Spleen (tissue), 11 donors: ENCODE data around the gene THSD4. TPM values are rescaled to one million over a fixed set of nuclear protein-coding genes. Genes with fewer than 3 reads are reported as not detected.

ENCODE experiments used
- DNase-seq: peaks from one replicate; pipeline ENCODE4 v3.0.0-alpha.2; 2020
- H3K27ac ChIP-seq, 8 donors: fragments of 200-600 bp; sonication (generic) in 7 of 8; 1 replicate in 4 of 8; 2 replicates in 4 of 8; pipeline versions ENCODE4 v1.5.0 to v1.8.0; 2016 to 2021; ENCODE audit warnings: inconsistent platforms in 4 of 8, mild to moderate bottlenecking in 4 of 8, moderate library complexity in 1 of 8
- H3K27me3 ChIP-seq, 7 donors: fragments of 200-600 bp; sonication (generic) in 6 of 7; replicated peaks in 1 of 7; 1 replicate in 4 of 7; 2 replicates in 3 of 7; pipeline versions ENCODE4 v1.5.0 to v1.8.0; 2016 to 2021; ENCODE audit warnings: inconsistent platforms in 3 of 7, mild to moderate bottlenecking in 1 of 7
- H3K36me3 ChIP-seq, 6 donors: fragments of 200-600 bp; sonication (generic) in 5 of 6; 1 replicate in 4 of 6; 2 replicates in 2 of 6; pipeline versions ENCODE4 v1.5.0 to v1.8.0; 2016 to 2021; ENCODE audit warnings: inconsistent platforms in 2 of 6
- H3K4me1 ChIP-seq, 6 donors: fragments of 200-600 bp; sonication (generic) in 5 of 6; 1 replicate in 3 of 6; 2 replicates in 3 of 6; pipeline versions ENCODE4 v1.5.0 to v1.8.0; 2016 to 2021; ENCODE audit warnings: inconsistent platforms in 3 of 6
- H3K4me3 ChIP-seq, 8 donors: fragments of 200-600 bp; sonication (generic) in 7 of 8; 1 replicate in 4 of 8; 2 replicates in 4 of 8; pipeline versions ENCODE4 v1.5.0 to v1.8.0; 2016 to 2021; ENCODE audit warnings: inconsistent platforms in 4 of 8, mild to moderate bottlenecking in 4 of 8, moderate library complexity in 2 of 8
- H3K9me3 ChIP-seq, 8 donors: fragments of 200-600 bp; sonication (generic) in 7 of 8; 1 replicate in 4 of 8; 2 replicates in 4 of 8; pipeline versions ENCODE4 v1.5.0 to v1.8.0; 2016 to 2021; ENCODE audit warnings: inconsistent platforms in 4 of 8
- POLR2A ChIP-seq, 3 donors: fragments of 450-650 bp; IDR thresholded peaks; one replicate each; pipeline ENCODE4 v1.5.1; 2017; ENCODE audit warnings: antibody characterized with exemption in 3 of 3, mild to moderate bottlenecking in 1 of 3
- POLR2AphosphoS5 ChIP-seq, 3 donors: sonication (generic); formaldehyde crosslinking; IDR thresholded peaks; one replicate each; pipeline ENCODE4 v1.5.1; 2017; ENCODE audit warnings: antibody characterized with exemption in 3 of 3
- WGBS, 5 donors: extraction: QIAGEN DNeasy Blood & Tissue Kit in 3 of 5; methylation state at CpG; one replicate each; pipeline versions ENCODE4 v1.1.5 to v1.1.7; 2013 to 2018; 5-methylcytosine and 5-hydroxymethylcytosine counted together
- intact Hi-C: fragments of 100-400 bp; cut with DNase I; formaldehyde crosslinking; loops from one replicate; pipeline ENCODE4 v1.15.0; 2023; ENCODE audit warnings: low total_unique reads
- polyA plus RNA-seq, 3 donors: library from polyadenylated mRNA; stranded (reverse); fragments of 200-250 nt; gene quantifications; one replicate each; pipeline ENCODE4 v1.2.1, GENCODE V29; 2013
- total RNA-seq, 7 donors: library from RNA; depleted of rRNA in 3 of 7; stranded (reverse); fragments of >200 nt in 3 of 7; fragmentation: NEBNext Ultra II Directional in 4 of 7; extraction: Animal tissue kit (Norgen Biotek cat#: 25700) in 4 of 7; gene quantifications; one replicate each; pipeline versions ENCODE4 v1.1.0 to v1.2.1, GENCODE V29; 2016 to 2021
- TF ChIP-seq, protein P1 (sequence below), 11 experiments: fragments of 200-600 bp in 7 of 11; fragments of 450-650 bp in 4 of 11; sonication (generic) in 4 of 11; IDR thresholded peaks in 8 of 11; conservative IDR thresholded peaks in 3 of 11; 1 replicate in 7 of 11; 2 replicates in 4 of 11; pipeline versions ENCODE4 v1.4.0 to v1.8.0; 2016 to 2021; ENCODE audit warnings: antibody characterized with exemption in 11 of 11, inconsistent platforms in 4 of 11, mild to moderate bottlenecking in 1 of 11
- donor health status: healthy with polysubstance abuse.
- donor health status: DM: no; HTN: no; CAD: no; lungs with moderate emphysema.
- donor health status: DM: no; HTN: no; CAD: no.
- donor health status: Bipolar disorder and iron deficiency.
- donor health status: healthy.
- donor health status: DM: no; HTN: no; CAD: no.
- donor health status: DM: yes; HTN: yes; CAD: no.

The THSD4 gene
- total and polyA plus RNA-seq, 10 donors, result 0.29 to 11.3 (median 3.4) TPM

DNA sequence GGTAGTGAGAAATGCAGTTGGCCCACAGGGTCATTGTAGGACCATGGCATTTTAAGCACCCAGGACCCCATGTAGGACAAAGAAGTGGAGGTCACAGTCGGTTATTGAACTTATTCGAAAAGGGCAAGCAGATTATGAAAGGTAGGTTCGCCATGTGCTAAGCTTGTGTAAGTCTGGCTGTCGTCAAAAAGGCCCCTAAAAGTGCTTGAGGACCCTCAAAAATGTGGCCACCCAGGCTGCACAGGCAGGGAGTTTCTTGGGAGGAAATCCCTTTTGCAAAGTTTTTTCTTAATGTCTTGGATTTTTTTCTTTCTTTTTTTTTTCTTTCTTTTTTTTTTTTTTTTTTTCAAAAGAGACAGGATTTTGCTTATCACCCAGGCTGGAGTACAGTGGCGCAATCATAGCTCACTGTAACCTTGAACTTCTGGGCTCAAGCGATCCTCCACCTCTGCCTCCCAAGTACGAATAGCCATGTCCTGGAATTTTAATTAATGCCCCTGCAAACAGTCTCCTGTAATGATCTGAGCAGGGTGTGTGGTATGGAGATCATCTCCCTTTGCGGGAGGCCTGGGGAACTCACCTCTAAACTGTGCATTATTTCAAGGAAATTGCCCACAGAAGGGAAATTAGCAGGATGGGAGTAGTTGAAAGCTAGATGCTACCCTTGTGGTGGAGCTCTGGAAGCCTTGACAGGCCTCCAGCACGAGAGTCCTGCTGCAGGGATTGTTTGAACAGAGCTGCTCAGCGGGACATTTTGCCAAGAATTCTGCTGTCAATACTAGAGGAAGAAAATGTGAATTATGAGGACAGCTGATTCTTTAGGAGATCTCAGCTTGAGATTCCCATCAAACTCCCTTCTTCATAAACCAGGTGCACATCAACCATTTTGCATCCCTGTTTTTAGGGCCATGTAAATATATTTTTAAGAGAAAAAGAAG is 28.4 kb downstream of the THSD4 start:
- peaks cover 0 to 10% (median 0%) of the 10 kb centered on the region in 6 donors for H3K4me1 ChIP-seq
- DNase-seq, result no peak
- no peak overlapping the region for H3K27ac ChIP-seq
- intact Hi-C loops, result no loop called here
- TF ChIP-seq POLR2AphosphoS5 (IDR thresholded peaks at IDR 0.05) (no peak), POLR2A (IDR thresholded peaks at IDR 0.05) (no peak)
- TF ChIP-seq, protein P1, sequence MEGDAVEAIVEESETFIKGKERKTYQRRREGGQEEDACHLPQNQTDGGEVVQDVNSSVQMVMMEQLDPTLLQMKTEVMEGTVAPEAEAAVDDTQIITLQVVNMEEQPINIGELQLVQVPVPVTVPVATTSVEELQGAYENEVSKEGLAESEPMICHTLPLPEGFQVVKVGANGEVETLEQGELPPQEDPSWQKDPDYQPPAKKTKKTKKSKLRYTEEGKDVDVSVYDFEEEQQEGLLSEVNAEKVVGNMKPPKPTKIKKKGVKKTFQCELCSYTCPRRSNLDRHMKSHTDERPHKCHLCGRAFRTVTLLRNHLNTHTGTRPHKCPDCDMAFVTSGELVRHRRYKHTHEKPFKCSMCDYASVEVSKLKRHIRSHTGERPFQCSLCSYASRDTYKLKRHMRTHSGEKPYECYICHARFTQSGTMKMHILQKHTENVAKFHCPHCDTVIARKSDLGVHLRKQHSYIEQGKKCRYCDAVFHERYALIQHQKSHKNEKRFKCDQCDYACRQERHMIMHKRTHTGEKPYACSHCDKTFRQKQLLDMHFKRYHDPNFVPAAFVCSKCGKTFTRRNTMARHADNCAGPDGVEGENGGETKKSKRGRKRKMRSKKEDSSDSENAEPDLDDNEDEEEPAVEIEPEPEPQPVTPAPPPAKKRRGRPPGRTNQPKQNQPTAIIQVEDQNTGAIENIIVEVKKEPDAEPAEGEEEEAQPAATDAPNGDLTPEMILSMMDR (IDR thresholded peaks at IDR 0.05 in 8 of 11, conservative IDR thresholded peaks at IDR 0.05 in 3 of 11), result no peak
- WGBS, 5 donors, result 61 to 80% (median 75%) methylated on average over 10 of the region's 10 CpGs
- no peaks in the 10 kb centered on the region for H3K36me3 ChIP-seq
- no peaks in the 10 kb centered on the region for H3K27me3 ChIP-seq
- H3K4me3 ChIP-seq, result no peak overlapping the region
- H3K9me3 ChIP-seq, result no peaks in the 10 kb centered on the region

DNA sequence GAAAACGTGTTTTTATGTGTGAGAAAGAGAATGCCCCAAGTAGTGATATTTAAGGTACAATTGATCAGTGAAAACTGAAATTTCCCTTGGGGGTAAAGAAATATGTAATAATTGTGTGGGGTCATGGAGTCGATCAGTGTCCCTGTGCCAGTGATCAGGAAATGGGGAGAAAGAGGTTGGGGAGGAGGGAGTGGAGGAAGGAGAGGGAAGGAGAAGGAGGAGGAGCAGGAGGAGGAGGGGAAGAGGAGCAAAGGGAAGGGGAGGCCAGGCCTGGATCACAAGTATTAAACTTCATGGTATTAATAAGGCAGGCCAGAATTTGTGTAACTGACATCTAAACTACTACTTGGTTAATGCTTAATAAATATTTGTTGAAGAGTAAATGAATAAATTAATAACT is 30.4 kb downstream of the THSD4 start:
- H3K36me3 ChIP-seq, result no peaks in the 10 kb centered on the region
- no peak overlapping the region for H3K4me3 ChIP-seq
- H3K27ac ChIP-seq, result no peak overlapping the region
- peaks cover 0 to 10% (median 0%) of the 10 kb centered on the region in 6 donors for H3K4me1 ChIP-seq
- no peaks in the 10 kb centered on the region for H3K27me3 ChIP-seq
- no peak for DNase-seq
- 59 to 74% (median 69%) methylated on average over 2 of the region's 2 CpGs for WGBS, 5 donors
- TF ChIP-seq, protein P1 (IDR thresholded peaks at IDR 0.05 in 8 of 11, conservative IDR thresholded peaks at IDR 0.05 in 3 of 11), result no peak
- no peak for TF ChIP-seq POLR2A (IDR thresholded peaks at IDR 0.05)
- no peak for TF ChIP-seq POLR2AphosphoS5 (IDR thresholded peaks at IDR 0.05)
- intact Hi-C loops, result no loop called here
- no peaks in the 10 kb centered on the region for H3K9me3 ChIP-seq

DNA sequence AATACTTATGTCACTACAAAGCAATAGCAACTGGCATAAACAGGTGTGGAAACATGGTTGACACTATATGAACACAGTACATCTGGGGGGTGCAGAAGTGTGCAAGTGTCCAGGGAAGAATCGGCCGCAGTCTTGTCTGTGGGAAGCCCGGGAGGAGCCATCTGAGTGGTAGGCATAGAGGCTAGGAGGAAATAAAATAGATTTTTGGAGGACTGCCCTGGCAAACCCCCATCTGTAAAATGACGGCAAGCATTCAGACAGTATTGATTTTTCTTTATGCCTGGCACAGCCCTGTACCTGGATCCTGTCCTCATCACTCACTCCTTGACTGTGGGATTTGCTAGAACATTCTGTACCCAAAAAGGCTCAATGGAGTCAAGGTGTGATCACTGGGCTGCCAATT is 31.3 kb downstream of the THSD4 start:
- 87 to 95% (median 92%) methylated on average over 4 of the region's 4 CpGs for WGBS, 5 donors
- Histone ChIP-seq H3K36me3 (no peaks in the 10 kb centered on the region), H3K27ac (no peak overlapping the region), H3K4me3 (no peak overlapping the region), H3K4me1 (peaks cover 0 to 10% (median 0%) of the 10 kb centered on the region in 6 donors), H3K9me3 (no peaks in the 10 kb centered on the region), H3K27me3 (peaks cover 0 to 4% (median 0%) of the 10 kb centered on the region in 7 donors)
- intact Hi-C loops, result no loop called here
- no peak for TF ChIP-seq POLR2AphosphoS5 (IDR thresholded peaks at IDR 0.05)
- TF ChIP-seq POLR2A (IDR thresholded peaks at IDR 0.05), result no peak
- TF ChIP-seq, protein P1 (IDR thresholded peaks at IDR 0.05 in 8 of 11, conservative IDR thresholded peaks at IDR 0.05 in 3 of 11), result no peak
- DNase-seq, result no peak

DNA sequence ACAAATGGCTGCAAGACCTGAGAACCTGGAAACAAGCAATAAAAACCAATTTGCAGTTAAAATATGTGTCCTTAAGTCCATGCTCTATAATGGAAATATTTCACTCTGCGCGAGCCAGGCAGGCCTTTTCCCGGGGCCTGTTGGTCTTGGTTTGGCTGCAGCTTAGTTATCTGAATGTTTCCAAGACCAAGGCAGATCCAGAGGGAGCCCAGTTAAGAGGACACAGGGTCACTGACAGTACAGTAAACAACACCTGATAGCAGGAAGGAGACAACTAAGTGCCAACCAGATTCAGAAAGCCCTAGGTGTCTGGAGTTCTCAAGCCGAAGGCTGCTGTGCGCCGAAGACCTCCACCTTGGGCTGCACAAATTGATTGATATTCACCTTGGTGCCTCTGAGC is 32.8 kb downstream of the THSD4 start:
- intact Hi-C loops, result no loop called here

More for the DNA sequence above, 32.8 kb downstream of the THSD4 start:
- no peak for DNase-seq
- TF ChIP-seq POLR2AphosphoS5 (IDR thresholded peaks at IDR 0.05) (no peak), POLR2A (IDR thresholded peaks at IDR 0.05) (no peak)
- TF ChIP-seq, protein P1 (IDR thresholded peaks at IDR 0.05 in 8 of 11, conservative IDR thresholded peaks at IDR 0.05 in 3 of 11), result no peak
- no peak overlapping the region for H3K4me3 ChIP-seq
- no peaks in the 10 kb centered on the region for H3K36me3 ChIP-seq
- peaks cover 0 to 9% (median 0%) of the 10 kb centered on the region in 6 donors for H3K4me1 ChIP-seq
- H3K9me3 ChIP-seq, result no peaks in the 10 kb centered on the region
- peaks cover 0 to 4% (median 0%) of the 10 kb centered on the region in 7 donors for H3K27me3 ChIP-seq
- no peak overlapping the region for H3K27ac ChIP-seq
- WGBS, 5 donors, result 93 to 96% (median 95%) methylated on average over 6 of the region's 6 CpGs
